CD4-positive, alpha-beta T cell treated with Interleukin-17A for 4 hours (primary cell): ENCODE data around the gene CFI.

Experiments used
- DNase-seq: peaks from one replicate; pipeline ENCODE4 v3.0.0-alpha.2; 2020; ENCODE audit warnings: mixed read lengths

The CFI gene

GRCh38 chr4:109801895-109802319 is at the start of gene CFI:
Gene CFI (minus strand): TSS chr4:109801999. CDS start chr4:109801971, 28 bp downstream.
- no peak for DNase-seq

GRCh38 chr4:109850601-109851000 is 48.8 kb upstream of the CFI start:
- DNase-seq = no peak

GRCh38 chr4:109848501-109848900 is 46.7 kb upstream of the CFI start:
- no peak for DNase-seq

- DNase-seq = no peak
Observed at GRCh38 chr4:109847896-109848442, 46.2 kb upstream of the CFI start, which contains the start of gene LRIT3. Gene LRIT3 (plus strand): TSS chr4:109848107. CDS start chr4:109848202, 95 bp downstream.

GRCh38 chr4:109846395-109847098 is 44.7 kb upstream of the CFI start:
- DNase-seq = no peak

GRCh38 chr4:109836985-109837384 is 35.2 kb upstream of the CFI start:
- no peak for DNase-seq

GRCh38 chr4:109833756-109834155 is 32.0 kb upstream of the CFI start:
- no peak for DNase-seq

- DNase-seq = no peak
Observed at GRCh38 chr4:109827672-109828071, 25.9 kb upstream of the CFI start, which contains the start of gene RRH. Gene RRH (plus strand): TSS chr4:109827972. CDS start chr4:109828028, 56 bp downstream.

- no peak for DNase-seq
Observed at GRCh38 chr4:109826719-109827118, 24.9 kb upstream of the CFI start.

GRCh38 chr4:109821185-109821584 is 19.4 kb upstream of the CFI start:
- DNase-seq = no peak

- no peak for DNase-seq
Observed at GRCh38 chr4:109820563-109820962, 18.8 kb upstream of the CFI start.

GRCh38 chr4:109818268-109818667 is 16.5 kb upstream of the CFI start:
- DNase-seq = no peak

GRCh38 chr4:109816894-109817293 is 15.1 kb upstream of the CFI start:
- no peak for DNase-seq

GRCh38 chr4:109816082-109816442 is 14.3 kb upstream of the CFI start:
- DNase-seq = peak; percentile 40

GRCh38 chr4:109815151-109816081 is 13.6 kb upstream of the CFI start, which contains the start of gene GAR1:
Gene GAR1 (plus strand): TSS chr4:109815762. CDS start chr4:109816165, 403 bp downstream.
- peak; percentile 90 for DNase-seq

- no peak for DNase-seq
Observed at GRCh38 chr4:109811707-109812106, 9.9 kb upstream of the CFI start.

- DNase-seq = no peak
Observed at GRCh38 chr4:109810552-109811387, 9.0 kb upstream of the CFI start.

GRCh38 chr4:109809655-109810054 is 7.9 kb upstream of the CFI start:
- no peak for DNase-seq

- DNase-seq = peak; percentile 23
Observed at GRCh38 chr4:109803924-109804571, 2.2 kb upstream of the CFI start.

- no peak for DNase-seq
Observed at GRCh38 chr4:109801099-109801789, 555 bp downstream of the CFI start.

GRCh38 chr4:109798866-109799265 is 2.9 kb downstream of the CFI start:
- no peak for DNase-seq
